Measurements from ENCODE around the gene TMTC3.
"Not testable (repeated sequence)": the region's sequence is repeated elsewhere in the genome, so short reads cannot be mapped to it uniquely, and the experiment has no call there.

The TMTC3 gene

DNA sequence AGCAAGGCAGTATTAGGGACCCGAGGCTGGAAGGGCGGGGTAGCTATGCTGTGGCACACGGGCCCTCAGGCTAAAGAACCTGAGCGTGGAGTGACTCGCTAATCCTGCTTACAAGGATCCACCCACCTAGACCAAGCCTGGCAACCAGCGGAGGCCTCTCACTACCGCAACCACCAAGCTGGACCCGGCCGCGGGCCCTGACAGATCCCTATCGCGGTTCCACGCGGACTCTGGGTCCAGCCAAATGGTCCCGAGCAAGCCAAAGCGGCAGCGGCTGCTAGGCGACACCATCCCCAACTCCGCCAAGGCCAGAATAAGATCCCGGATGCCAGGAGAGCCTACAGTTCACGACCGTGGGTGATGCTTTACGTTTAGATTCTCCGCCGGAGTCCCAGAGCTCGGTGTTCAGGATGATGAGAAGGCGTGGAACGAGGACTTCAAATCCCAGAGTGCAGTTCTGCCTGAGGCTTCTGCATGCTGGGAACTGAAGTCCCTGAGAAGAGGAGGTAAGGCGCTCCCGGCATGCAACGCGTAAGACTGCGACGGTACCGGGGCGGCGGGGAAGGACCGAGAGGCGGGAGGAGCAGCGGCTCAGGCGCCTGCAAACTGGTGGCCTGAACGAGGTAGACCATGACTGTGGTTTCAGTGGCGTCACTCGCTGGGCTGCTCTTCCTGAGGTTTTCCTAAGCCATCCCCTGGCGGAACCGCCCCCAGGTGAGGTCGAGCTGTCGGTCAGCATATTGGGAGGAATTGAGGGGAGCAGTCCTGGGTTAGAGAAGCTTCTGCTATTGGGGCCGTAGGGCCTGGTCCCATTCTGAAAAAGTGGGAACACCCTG lies at the start of gene TMTC3, which contains the start of gene CEP290:
Gene TMTC3, plus strand, starts transcription at position 534 of the 836 bp plus-strand sequence. CDS start 6,009 bp downstream, outside the sequence.
Gene CEP290, minus strand, starts transcription at position 315 of the 836 bp plus-strand sequence. CDS start 781 bp downstream, outside the sequence.
- peak; percentile 72 to 74 for DNase-seq (ENCODE audit: low read depth in 2 of 2)

DNA sequence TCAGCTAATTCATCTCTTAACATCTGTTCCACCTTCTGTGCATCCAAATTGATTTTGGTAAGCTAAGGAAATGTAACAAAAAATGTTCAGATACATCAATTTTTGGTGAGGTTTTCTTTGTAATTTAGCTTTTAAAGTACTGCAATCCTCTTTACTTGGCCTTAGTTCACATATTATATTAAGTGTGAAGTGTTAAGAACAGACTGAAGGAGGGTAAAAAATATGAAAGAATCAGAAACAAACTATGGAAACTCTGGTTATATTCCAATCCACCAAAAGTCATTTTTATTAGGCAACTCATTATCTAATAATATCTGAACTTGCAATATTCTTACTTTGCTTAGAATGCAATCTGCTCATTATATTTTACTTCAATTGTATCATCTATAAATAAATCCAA lies 49.3 kb upstream of the TMTC3 start:
- no peak for DNase-seq (ENCODE audit: low read depth in 2 of 2)

DNA sequence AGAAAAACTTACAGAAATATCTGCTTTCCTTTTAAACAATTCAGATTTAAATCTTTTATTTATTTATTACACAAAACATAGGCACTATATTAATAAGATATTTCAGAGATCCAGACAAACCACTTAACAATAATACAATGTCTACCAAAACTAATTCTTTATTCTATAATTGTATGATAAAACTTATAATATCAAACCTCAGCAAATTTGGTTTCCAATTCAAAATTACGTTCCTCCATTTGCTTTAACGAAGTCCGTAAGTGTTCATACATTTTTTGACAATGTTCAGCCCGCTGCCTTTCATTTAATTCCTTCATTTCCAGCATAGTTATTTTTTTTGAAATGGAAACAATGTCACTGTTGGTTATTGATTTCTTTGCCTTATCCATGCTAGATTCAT lies 48.5 kb upstream of the TMTC3 start:
- no peak for DNase-seq (ENCODE audit: low read depth in 2 of 2)

DNA sequence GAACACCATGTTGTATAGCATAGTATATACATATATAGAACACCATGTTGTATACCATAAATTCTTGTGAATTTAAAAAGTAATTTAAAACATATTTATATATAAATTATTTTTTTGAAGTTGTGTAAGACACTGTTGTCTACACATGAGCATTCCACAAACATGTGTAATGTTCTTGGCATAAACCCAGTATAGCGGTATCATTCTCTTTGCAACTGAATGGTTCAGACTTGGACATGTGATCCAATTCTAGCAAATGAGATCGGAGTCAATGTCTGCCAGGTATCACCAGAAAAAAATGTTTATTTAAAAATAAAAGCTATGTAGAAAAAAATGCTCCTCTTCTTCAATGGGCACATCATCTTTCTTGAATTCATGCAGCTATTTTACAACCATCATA lies 34.1 kb upstream of the TMTC3 start:
- DNase-seq (ENCODE audit: low read depth in 2 of 2): no peak

DNA sequence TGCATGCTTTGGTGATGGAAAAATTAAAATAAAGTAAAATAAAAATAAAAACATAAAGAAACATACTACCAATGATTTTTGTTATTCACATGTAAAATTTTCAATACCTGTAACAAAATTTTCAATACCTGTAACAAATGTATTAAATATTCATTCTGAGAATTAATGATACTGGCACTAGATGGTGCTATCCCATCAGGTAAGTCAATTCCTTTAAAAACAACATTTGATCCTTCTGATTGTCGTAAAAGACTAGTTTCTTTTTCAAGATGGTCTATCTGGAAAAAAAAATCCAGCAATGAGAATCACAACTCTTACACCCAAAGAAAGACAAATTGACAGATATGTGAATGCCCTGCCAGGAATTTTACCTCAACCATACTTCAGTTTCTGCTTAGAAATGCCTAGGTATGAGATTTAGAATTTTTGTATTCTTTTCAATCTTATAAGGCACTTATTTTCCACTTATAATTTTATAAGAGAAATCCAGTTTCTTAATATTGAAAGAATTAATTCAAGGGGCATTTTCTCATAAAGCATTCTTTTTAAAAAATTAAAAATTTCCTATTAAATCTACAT lies 30.9 kb upstream of the TMTC3 start:
- DNase-seq (ENCODE audit: low read depth in 2 of 2): no peak

DNA sequence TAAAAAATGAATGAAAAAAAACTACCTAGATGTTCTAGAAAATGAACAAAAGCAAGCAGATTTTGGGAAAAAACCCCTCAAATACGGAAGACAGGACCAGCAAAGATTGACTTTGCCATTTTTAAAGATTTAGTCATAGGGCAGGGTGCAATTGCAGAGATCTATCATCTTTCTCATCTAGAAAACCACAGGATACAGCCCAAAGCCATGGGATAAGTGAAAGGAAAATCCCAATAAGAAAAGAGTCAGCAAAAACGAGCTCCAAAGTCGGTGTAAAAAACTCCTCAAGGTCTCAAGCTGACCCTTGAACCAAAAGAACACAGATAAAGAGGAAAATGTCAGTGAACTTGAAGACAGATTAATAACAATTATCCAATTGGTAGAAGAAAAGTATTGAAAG lies 28.2 kb upstream of the TMTC3 start:
- no peak for DNase-seq (ENCODE audit: low read depth in 2 of 2)

DNA sequence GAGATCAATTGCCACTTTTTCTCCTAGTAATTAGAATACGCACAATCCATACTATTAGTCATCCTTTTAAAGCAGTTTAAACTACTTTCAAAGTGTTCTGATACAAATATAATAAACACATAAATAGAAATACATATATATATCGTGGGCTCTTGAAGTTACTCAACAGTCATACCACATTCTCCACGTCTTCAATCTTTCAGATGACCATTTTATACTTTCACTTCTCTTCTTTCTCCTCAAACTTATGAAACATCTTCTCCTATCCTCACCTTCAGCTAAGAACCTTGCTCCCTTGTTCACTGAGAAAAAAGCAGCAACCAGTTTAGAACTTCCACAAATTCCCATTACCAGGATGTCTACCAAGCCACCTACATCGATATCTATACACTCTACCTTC lies 19.4 kb upstream of the TMTC3 start:
- no peak for DNase-seq (ENCODE audit: low read depth in 2 of 2)

DNA sequence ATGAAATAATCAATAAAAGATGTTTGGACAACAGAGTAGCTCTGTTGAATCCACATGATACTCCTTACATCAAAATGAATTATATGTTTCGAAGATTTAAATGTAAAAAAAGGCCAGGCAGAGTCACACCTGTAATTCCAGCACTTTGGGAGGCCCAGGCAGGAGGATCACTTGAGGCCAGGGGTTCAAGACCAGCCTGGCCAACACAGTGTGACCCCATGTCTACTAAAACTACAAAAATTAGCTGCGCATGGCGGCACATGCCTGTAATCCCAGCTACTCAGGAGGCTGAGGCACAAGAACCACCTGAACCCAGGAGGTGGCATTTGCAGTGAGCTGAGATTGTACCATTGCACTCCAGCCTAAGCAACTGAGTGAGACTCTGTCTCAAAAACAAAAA lies 15.0 kb upstream of the TMTC3 start:
- no peak for DNase-seq (ENCODE audit: low read depth in 2 of 2)

DNA sequence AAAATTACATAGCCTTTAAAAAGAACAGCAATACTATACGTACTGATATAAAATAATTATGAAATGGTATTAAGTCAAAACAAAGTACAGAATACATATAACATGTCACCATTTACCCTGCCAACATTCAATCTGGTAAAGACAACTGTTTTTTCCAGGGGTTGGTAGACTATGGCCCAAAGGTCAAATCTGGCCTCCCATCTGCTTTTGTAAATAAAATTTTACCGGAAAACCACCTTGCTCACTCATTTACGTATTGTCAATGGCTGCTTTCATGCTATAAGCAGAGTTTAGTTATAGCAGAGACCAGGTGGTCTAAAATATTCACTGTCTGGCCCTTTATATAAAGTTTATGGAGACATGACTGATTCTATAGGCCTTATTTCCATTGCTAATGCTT lies 14.3 kb upstream of the TMTC3 start:
- DNase-seq (ENCODE audit: low read depth in 2 of 2): no peak

DNA sequence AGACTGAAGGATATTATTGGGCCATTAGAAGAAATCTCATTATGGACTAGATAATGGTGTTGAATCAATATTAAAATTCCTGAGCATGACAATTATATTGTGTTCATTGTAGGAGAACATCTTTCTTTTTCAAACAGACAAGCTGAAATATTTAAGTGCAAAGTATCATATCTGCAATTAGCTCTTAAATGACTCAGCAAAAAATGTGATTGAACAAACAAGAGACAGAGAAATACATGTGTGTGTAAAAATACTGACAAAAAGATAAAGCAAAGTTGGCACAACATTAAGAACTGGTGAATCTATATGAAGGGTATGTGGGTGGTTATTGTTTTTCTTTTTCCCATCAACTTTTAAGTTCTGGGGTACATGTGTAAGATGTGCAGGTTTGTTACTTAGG lies 9.7 kb upstream of the TMTC3 start:
- no peak for DNase-seq (ENCODE audit: low read depth in 2 of 2)

DNA sequence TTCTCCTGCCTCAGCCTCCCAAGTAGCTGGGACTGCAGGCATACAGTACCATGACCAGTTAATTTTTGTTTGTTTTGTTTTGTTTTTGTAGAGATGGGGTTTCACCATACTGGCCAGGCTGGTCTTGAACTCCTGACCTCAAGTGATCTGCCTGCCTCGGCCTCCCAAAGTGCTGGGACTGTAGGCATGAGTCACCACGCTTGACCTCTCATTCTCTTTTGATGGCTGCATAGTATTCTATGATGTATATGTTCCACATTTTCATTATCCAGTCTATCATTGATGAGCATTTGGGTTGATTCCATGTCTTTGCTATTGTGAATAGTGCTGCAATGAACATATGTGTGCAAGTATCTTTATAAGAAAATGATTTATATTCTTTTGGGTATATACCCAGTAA lies 8.9 kb upstream of the TMTC3 start:
- DNase-seq (ENCODE audit: low read depth in 2 of 2): not testable (repeated sequence)

DNA sequence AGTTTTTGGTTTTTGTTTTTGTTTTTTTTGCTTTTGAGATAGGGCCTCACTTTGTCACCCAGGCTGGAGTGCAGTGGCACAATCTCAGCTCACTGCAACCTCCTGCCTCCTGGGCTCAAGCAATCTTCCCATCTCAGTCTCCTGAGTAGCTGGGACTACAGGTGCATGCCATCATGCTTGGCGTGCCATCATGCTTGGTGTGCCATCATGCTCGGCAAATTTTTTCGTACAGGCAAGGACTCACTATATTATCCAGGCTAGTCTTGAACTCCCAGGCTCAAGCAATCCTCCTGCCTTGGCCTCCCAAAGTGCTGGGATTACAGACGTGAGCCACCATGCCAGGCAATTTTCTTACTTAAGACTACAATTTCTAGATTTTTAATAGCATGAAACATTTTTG lies 2.4 kb upstream of the TMTC3 start:
- not testable (repeated sequence) for DNase-seq (ENCODE audit: low read depth in 2 of 2)

DNA sequence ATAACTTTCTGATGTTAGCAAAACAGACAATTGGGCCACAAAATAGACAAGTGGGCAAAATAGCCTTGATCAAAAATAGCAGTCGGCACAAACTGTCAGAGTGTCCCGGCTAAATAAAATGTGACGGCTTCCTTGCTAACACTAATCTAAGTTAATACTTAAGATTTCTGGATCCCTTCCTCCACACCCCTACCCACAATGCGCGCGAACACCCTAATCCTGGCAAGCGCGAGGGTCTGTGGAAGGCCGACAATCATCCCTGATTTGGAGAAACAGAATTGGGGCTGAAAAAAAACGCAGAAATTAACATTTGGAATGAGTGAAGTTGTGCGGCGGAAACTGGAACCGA lies 708 bp upstream of the TMTC3 start:
- DNase-seq (ENCODE audit: low read depth in 2 of 2): no peak

DNA sequence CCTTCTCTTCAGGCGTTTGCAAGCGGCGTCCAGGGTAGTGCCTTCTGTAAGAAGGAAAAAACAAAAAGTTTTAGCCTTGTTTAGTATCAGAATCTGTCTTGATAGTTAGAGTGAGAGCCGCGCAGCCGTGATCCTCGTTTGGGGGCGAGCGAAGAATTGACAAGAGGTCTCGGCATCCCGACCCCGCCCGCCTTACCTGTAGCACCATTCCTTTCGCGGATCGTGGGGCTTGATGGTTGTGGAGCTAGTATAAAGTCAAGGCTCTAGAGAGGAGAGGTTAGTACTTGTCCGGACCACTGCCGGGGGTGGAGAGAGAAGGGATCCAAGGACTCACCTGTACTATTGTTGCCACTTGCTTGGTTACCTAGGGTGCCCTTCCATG lies 494 bp downstream of the TMTC3 start:
- peak in 1 of 2 donors; percentile 3 for DNase-seq (ENCODE audit: low read depth in 2 of 2)

DNA sequence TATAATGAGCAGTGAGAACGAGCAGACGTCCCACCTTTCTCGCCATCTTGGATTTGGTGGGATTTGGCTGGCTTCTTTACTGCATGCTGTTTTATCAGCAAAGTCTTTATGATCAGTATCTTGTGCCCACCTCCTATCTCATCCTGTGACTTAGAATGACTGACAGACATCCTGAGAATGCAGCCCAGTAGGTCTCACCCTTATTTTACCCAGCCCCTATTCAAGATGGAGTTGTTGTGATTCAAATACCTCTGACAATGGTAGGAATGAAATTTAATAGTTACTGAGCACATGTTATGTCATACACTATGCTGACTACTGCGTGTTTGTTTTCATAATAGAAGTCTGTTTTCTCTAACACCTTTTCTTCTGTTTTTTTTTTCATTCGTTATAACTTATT lies 1.9 kb downstream of the TMTC3 start:
- DNase-seq (ENCODE audit: low read depth in 2 of 2): no peak

DNA sequence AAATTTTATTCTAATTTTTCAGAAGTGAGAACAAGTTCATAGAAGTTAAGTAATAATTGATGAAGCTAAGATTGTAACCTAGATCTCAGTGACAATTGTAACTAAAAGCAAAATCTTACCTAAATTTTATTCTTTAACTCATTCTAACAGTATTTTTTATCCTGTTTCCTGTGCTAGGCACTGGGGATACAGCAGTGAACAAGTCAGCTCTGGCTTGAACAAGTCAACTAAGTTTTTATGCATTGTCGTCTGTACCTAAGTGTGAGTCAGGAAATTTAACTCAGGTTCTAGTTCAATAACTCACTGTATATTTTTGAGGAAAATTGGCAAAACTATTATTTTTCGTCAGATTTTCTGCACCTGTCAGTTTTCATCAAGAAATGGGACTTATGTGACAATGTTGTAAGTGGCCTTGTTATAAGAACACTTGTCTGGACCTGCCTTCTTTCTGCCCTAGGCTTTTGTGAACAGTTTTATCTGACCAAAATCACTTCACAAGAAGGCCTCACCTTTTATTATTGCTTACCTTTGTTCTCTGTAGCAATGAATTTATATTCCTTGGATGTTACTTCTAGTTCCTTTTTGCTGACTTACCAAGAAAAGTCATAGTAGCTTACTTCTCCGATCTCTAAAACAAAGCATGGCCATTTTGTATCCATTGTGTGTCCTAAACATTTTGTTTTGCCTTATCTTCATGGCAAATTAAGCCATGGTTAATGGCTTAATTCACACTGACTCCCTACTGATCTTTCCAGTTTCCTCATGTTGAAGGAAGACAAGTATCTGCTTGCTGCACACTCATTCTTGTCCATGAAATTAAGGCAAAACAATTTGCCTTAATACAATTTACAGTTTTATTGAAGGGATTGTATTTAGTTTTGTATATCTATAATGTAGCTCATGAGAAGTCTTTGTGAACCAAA lies 2.7 kb downstream of the TMTC3 start:
- no peak for DNase-seq (ENCODE audit: low read depth in 2 of 2)

DNA sequence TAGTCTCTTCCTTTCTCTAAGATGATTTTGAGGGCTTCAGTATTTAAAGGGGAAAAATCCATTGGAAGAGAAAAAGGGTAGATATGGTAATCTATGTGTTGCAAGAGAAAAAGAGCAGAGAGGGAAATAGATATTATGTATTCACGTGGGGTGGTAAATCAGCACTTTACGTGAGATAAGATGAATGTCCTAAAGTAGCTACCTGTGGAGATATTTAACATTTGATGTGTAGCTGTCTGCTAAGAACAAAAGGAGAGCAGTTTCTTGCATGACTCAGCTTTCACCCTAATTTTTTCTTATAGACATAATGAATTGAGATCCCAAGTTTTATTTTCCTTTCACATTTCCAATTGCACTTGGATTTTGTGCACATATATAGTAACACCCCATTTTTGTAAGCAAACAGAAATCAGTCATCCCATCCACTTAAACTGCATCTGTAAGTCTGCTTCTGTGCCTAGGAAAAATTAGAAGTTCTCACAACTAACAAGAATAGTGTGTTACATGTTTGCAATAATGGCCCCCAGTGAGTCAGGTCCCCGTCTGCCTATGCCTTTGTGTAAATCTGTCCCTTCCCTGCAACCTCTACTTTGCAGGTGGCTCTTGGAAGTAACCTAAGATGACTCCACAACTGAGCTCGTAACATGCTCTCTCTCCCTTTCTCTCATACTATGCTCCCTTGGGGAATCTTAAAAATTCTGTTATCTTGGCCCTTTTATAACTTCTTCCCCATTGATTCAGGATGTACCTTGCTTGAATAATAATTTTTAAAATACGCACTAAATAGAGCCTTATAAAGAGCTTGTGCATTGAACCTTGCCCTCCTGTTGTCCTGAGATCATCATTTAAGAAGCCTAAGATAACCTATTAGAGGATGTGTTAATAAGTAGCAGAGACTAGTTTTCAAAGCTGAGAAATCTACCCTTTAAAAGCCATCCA lies 3.7 kb downstream of the TMTC3 start:
- no peak for DNase-seq (ENCODE audit: low read depth in 2 of 2)

DNA sequence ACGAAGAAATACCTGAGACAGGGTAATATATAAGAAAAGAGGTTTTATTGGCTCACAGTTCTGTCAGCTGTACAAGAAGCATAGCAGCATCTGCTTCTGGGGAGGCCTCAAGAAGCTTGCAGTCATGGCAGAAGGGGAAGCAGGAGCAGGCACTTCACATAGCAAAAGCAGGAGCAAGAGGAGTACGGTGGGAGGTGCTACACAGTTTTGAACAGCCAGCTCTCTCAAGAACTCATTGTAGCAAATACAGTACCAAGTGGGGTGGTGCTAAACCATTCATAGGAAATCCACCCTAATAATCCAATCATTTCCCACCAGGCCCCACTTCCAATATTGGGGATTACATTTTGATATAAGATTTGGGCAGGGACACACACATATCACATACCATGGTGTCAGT lies 8.0 kb downstream of the TMTC3 start:
- DNase-seq (ENCODE audit: low read depth in 2 of 2): no peak

DNA sequence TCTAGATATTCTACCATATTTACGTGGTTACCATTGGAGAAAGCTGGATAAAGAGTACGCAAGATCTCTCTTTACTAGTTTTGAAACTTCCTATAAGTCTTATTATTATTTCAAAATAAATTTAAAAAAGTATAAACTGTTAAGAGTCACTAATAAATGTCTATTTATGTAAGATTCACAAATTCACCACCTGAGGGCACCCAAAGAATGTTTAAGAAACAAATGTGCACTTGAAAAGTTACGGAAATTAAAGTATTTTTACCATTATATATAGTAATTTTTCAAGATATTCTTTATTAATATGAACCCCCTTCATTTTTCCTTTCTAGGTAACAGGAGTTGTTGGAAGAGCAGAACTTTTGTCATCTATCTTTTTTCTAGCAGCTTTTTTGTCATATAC lies 11.9 kb downstream of the TMTC3 start:
- no peak for DNase-seq (ENCODE audit: low read depth in 2 of 2)

DNA sequence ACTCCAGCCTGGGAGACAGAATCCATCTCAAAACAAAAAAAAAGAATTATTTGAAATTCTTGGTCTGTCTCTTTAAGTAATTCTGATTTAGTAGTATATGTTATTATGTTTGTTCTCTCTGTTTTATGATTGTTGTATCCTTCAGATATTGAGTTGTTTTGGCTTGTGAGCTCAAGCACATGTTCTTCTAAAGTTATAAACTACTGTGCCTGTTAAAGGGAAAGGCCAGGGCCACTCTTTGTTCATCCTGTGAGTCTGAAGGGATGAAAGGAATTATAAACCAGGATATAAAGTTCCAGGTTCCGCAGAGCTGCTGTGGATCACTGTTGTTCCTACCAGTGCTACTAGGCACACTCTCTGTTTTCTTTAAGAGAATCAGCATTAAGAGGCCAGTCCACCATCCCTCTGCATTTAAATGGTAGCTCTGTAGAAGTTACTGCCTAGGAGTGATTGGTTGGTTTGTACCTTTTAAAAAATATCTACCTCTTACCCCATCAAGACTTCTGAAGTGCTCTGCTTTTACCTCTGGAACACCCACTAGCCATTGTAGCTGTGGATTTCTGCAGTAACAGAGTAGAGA lies 14.1 kb downstream of the TMTC3 start:
- DNase-seq (ENCODE audit: low read depth in 2 of 2): no peak

DNA sequence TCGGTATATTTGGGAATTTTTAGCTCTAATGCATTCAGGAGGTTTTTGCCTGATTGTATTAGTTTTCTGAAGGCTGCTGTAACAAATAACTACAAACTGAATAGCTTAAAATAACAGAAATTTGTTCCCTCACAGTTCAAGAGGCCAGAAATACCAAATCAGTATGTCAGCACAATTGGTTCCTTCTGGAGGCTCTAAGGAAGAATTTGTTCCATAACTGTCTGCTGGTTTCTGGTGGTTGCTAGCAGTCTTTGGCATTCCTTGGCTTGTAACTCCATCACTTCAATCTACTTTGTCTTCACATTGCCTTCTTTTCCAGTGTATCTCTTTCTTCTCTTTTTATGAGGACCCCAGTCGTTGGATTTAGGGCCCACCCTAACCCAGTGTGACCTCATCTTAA lies 21.3 kb downstream of the TMTC3 start:
- DNase-seq (ENCODE audit: low read depth in 2 of 2): no peak
